Mucosa of rectum (tissue), 2 donors: ENCODE results near the gene MYBPC1.

Source experiments
- H3K27ac ChIP-seq, 2 donors: one replicate each; pipeline ENCODE4 v1.7.0; 2013; ENCODE audit warnings: inconsistent platforms in 2 of 2, low read depth in 2 of 2, low read length in 2 of 2
- H3K27me3 ChIP-seq, 2 donors: one replicate each; pipeline ENCODE4 v1.7.0; 2013; ENCODE audit warnings: low read length in 2 of 2; ENCODE audit not compliant: control insufficient read depth in 2 of 2, insufficient read depth in 2 of 2
- H3K36me3 ChIP-seq, 2 donors: one replicate each; pipeline ENCODE4 v1.7.0; 2013; ENCODE audit warnings: low read length in 2 of 2; ENCODE audit not compliant: control insufficient read depth in 2 of 2, insufficient read depth in 2 of 2
- H3K4me1 ChIP-seq, 2 donors: one replicate each; pipeline ENCODE4 v1.7.0; 2013; ENCODE audit warnings: low read length in 2 of 2, mild to moderate bottlenecking in 1 of 2; ENCODE audit not compliant: control insufficient read depth in 2 of 2, insufficient read depth in 2 of 2
- H3K4me3 ChIP-seq, 2 donors: one replicate each; pipeline ENCODE4 v1.7.0; 2013; ENCODE audit warnings: low read length in 2 of 2
- H3K9ac ChIP-seq, 2 donors: one replicate each; pipeline ENCODE4 v1.7.0; 2013; ENCODE audit warnings: low read length in 2 of 2, low read depth in 1 of 2, mild to moderate bottlenecking in 1 of 2
- H3K9me3 ChIP-seq, 2 donors: one replicate each; pipeline ENCODE4 v1.7.0; 2013; ENCODE audit warnings: low read length in 2 of 2; ENCODE audit not compliant: control insufficient read depth in 2 of 2
- donor health status: healthy.
- donor health status: Normal muscosa, but diverticular disease.

The MYBPC1 gene

GRCh38 chr12:101686176-101686575 lies 91.4 kb downstream of the MYBPC1 start:
- Histone ChIP-seq H3K4me1 (peaks cover 0 to 8% of the 10 kb centered on the region in 2 donors), H3K9ac (no peak overlapping the region), H3K27ac (no peak overlapping the region), H3K36me3 (no peaks in the 10 kb centered on the region), H3K9me3 (no peaks in the 10 kb centered on the region), H3K27me3 (no peaks in the 10 kb centered on the region), H3K4me3 (no peak overlapping the region)

- no peak overlapping the region for H3K27ac ChIP-seq
- H3K9me3 ChIP-seq, result no peaks in the 10 kb centered on the region
- peaks cover 8 to 19% of the 10 kb centered on the region in 2 donors for H3K4me1 ChIP-seq
- H3K27me3 ChIP-seq, result no peaks in the 10 kb centered on the region
- H3K4me3 ChIP-seq, result no peak overlapping the region
- no peak overlapping the region for H3K9ac ChIP-seq
- H3K36me3 ChIP-seq, result no peaks in the 10 kb centered on the region
These were observed 95.8 kb downstream of the MYBPC1 start for GRCh38 chr12:101690544-101691098.

- Histone ChIP-seq H3K36me3 (no peaks in the 10 kb centered on the region), H3K27me3 (no peaks in the 10 kb centered on the region), H3K27ac (peak overlapping the region; percentile 13 to 57), H3K9me3 (no peaks in the 10 kb centered on the region), H3K9ac (peak overlapping the region in 1 of 2 donors; percentile 7), H3K4me1 (peaks cover 15 to 26% of the 10 kb centered on the region in 2 donors), H3K4me3 (no peak overlapping the region)
These were observed 96.8 kb downstream of the MYBPC1 start for GRCh38 chr12:101691503-101692096.

GRCh38 chr12:101694297-101694848 lies 99.6 kb downstream of the MYBPC1 start:
- no peaks in the 10 kb centered on the region for H3K27me3 ChIP-seq
- H3K9ac ChIP-seq, result no peak overlapping the region
- no peaks in the 10 kb centered on the region for H3K9me3 ChIP-seq
- no peak overlapping the region for H3K4me3 ChIP-seq
- peaks cover 18 to 29% of the 10 kb centered on the region in 2 donors for H3K4me1 ChIP-seq
- no peak overlapping the region for H3K27ac ChIP-seq
- H3K36me3 ChIP-seq, result no peaks in the 10 kb centered on the region

- Histone ChIP-seq H3K27me3 (no peaks in the 10 kb centered on the region), H3K9ac (no peak overlapping the region), H3K36me3 (no peaks in the 10 kb centered on the region), H3K4me3 (no peak overlapping the region), H3K9me3 (no peaks in the 10 kb centered on the region), H3K4me1 (peaks cover 18 to 29% of the 10 kb centered on the region in 2 donors), H3K27ac (no peak overlapping the region)
These were observed 100.2 kb downstream of the MYBPC1 start for GRCh38 chr12:101694986-101695385.

DNA sequence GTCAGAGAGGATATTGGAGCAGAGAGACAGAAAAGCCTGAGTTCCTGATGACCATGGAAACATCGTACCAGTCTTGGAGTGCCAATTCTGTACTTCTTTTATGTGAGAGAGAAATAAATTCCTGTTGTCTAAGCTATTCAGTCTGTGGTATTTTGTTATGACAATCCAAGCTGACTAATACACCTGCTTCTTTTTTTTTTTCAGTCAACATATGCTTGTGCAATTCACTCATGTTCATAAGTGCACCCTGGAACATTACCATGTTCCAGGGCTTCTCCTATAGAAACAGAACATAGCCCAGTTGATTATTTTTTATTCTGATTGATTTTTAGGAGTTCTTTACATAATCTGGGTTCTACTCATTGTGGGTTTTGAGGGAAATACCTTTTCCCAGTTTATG lies 100.9 kb downstream of the MYBPC1 start:
- peaks cover 18 to 29% of the 10 kb centered on the region in 2 donors for H3K4me1 ChIP-seq
- no peaks in the 10 kb centered on the region for H3K27me3 ChIP-seq
- peak overlapping the region in 1 of 2 donors; percentile 91 for H3K4me3 ChIP-seq
- no peaks in the 10 kb centered on the region for H3K9me3 ChIP-seq
- H3K9ac ChIP-seq, result no peak overlapping the region
- H3K36me3 ChIP-seq, result no peaks in the 10 kb centered on the region
- no peak overlapping the region for H3K27ac ChIP-seq

GRCh38 chr12:101696251-101697196 lies 101.8 kb downstream of the MYBPC1 start:
- Histone ChIP-seq H3K27ac (peak overlapping the region; percentile 87 to 93), H3K27me3 (no peaks in the 10 kb centered on the region), H3K9me3 (no peaks in the 10 kb centered on the region), H3K4me3 (peak overlapping the region; percentile 91 to 93), H3K9ac (peak overlapping the region; percentile 85 to 96), H3K4me1 (peaks cover 15 to 23% of the 10 kb centered on the region in 2 donors), H3K36me3 (no peaks in the 10 kb centered on the region)

DNA sequence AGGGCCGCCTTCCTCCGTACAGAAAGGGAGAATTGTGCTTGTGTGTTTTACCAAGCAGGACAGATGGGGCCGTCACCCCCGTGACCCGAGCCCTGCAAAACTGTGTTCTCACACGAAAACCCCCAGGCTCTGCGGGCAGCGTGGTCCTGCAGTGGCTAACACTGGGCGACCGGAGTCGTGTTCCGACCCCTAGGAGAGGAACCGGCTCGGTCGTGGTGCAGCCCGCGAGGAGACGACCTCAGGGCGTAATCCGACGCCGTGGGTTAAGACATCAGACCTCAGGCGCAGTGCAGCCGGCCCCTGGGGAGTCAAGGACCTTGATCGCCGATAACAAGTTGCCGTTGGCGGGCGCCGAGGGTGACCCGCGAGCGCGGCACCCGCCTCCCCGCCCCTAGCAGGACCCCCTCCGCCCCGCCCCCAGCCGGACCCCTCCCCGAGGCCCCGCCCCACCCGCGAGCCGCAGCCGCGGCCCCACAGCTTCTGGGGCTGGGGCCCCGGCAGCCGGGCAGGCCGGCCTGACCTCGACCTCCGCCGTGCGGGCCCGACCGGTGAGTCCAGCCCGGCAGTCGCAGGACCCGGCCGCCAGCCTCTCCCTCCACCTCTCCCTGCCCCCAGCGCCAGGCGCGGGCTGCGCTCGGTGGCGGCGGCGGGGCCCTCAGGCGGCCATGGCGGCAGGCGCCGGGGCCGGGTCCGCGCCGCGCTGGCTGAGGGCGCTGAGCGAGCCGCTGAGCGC lies 102.6 kb downstream of the MYBPC1 start, which contains the start of gene CHPT1:
TSS of gene CHPT1 (plus strand) at position 444 of the 733 bp plus-strand sequence. CDS start at position 666, 222 bp downstream.
- Histone ChIP-seq H3K27me3 (no peaks in the 10 kb centered on the region), H3K4me1 (peaks cover 10 to 18% of the 10 kb centered on the region in 2 donors), H3K27ac (peak within 1 kb of the TSS; percentile 87 to 93), H3K36me3 (no peaks in the 10 kb centered on the region), H3K4me3 (peak within 1 kb of the TSS; percentile 91 to 93), H3K9ac (peak within 1 kb of the TSS; percentile 92 to 96), H3K9me3 (no peaks in the 10 kb centered on the region)

- Histone ChIP-seq H3K27ac (peak overlapping the region; percentile 87 to 93), H3K4me1 (peaks cover 10 to 18% of the 10 kb centered on the region in 2 donors), H3K9me3 (no peaks in the 10 kb centered on the region), H3K27me3 (no peaks in the 10 kb centered on the region), H3K9ac (peak overlapping the region; percentile 90 to 92), H3K4me3 (peak overlapping the region; percentile 88 to 90), H3K36me3 (peaks cover 0 to 2% of the 10 kb centered on the region in 2 donors)
These were observed 103.4 kb downstream of the MYBPC1 start for GRCh38 chr12:101697930-101698799.
